Activated T-helper 1 cell treated with anti-CD3 and anti-CD28 coated beads, Interleukin-12 subunit alpha, Interleukin-12 subunit beta, Interleukin-2, Interleukin-4 antibody, amounts not matched to agents 30 ng/mL and 10 ng/mL and 1 ng/mL, durations not matched to agents 14 hours and 24 hours and 36 hours (primary cell): ENCODE measurements around the gene WDR35. TPM values are rescaled to one million over a fixed set of nuclear protein-coding genes. Genes with fewer than 3 reads are reported as not detected.

Experiments
- DNase-seq: peaks from one replicate; pipeline ENCODE4 v3.0.0; 2021; ENCODE audit warnings: low spot score
- H3K27ac Mint-ChIP-seq: one replicate; pipeline ENCODE4 v1.8.0; 2021; ENCODE audit warnings: mild to moderate bottlenecking, mixed read lengths
- H3K27me3 Mint-ChIP-seq: one replicate; pipeline ENCODE4 v1.8.0; 2022; ENCODE audit warnings: mild to moderate bottlenecking, moderate library complexity, mixed read lengths; ENCODE audit not compliant: insufficient read depth
- H3K36me3 Mint-ChIP-seq: one replicate; pipeline ENCODE4 v1.8.0; 2021; ENCODE audit warnings: low read depth, mixed read lengths
- H3K4me1 Mint-ChIP-seq: one replicate; pipeline ENCODE4 v1.8.0; 2021; ENCODE audit warnings: low read depth, mixed read lengths
- H3K4me3 Mint-ChIP-seq: one replicate; pipeline ENCODE4 v1.8.0; 2021; ENCODE audit warnings: mild to moderate bottlenecking, moderate library complexity, mixed read lengths
- H3K9me3 Mint-ChIP-seq: one replicate; pipeline ENCODE4 v1.8.0; 2021; ENCODE audit warnings: mixed read lengths
- intact Hi-C: fragments of 100-400 bp; cut with micrococcal nuclease; formaldehyde crosslinking; loops from one replicate; pipeline ENCODE4 v1.15.1; 2024
- total RNA-seq: library from RNA; stranded (reverse); gene quantifications from 2 replicates; pipeline ENCODE4 v1.2.3, GENCODE V29; 2022

WDR35 gene
- total RNA-seq, 1 donor from 2014 or later = 7.8 TPM

- no peak for DNase-seq
- intact Hi-C loops = no loop called here
- peaks cover 13% of the 10 kb centered on the region for H3K27me3 Mint-ChIP-seq
- no peak overlapping the region for H3K27ac Mint-ChIP-seq
- no peak overlapping the region for H3K4me3 Mint-ChIP-seq
- H3K4me1 Mint-ChIP-seq = no peaks in the 10 kb centered on the region
- H3K36me3 Mint-ChIP-seq = peaks cover 6% of the 10 kb centered on the region
- H3K9me3 Mint-ChIP-seq = peaks cover 25% of the 10 kb centered on the region
Measured at GRCh38 chr2:20019747-20020146, 29.8 kb upstream of the WDR35 start.

- Mint-ChIP-seq H3K4me3 (no peak overlapping the region), H3K9me3 (peaks cover 25% of the 10 kb centered on the region), H3K4me1 (no peaks in the 10 kb centered on the region), H3K36me3 (peaks cover 6% of the 10 kb centered on the region), H3K27ac (no peak overlapping the region), H3K27me3 (peaks cover 23% of the 10 kb centered on the region)
- DNase-seq = no peak
- intact Hi-C loops = no loop called here
Measured at GRCh38 chr2:20018601-20019152, 28.8 kb upstream of the WDR35 start.

- intact Hi-C loops = no loop called here
- Mint-ChIP-seq H3K9me3 (peaks cover 12% of the 10 kb centered on the region), H3K4me1 (no peaks in the 10 kb centered on the region), H3K27ac (no peak overlapping the region), H3K4me3 (no peak overlapping the region), H3K27me3 (peaks cover 39% of the 10 kb centered on the region), H3K36me3 (no peaks in the 10 kb centered on the region)
- DNase-seq = no peak
Measured at GRCh38 chr2:20016346-20016745, 26.4 kb upstream of the WDR35 start.

- Mint-ChIP-seq H3K36me3 (no peaks in the 10 kb centered on the region), H3K4me3 (no peak overlapping the region), H3K27me3 (peaks cover 47% of the 10 kb centered on the region), H3K9me3 (peaks cover 9% of the 10 kb centered on the region), H3K4me1 (no peaks in the 10 kb centered on the region), H3K27ac (no peak overlapping the region)
- DNase-seq = no peak
- intact Hi-C loops = loop anchor here (1.0 to 2.0 kb wide), 4 partner anchors 25 to 83 kb away; partner anchors contain the start of genes LAPTM4A and WDR35
Measured at GRCh38 chr2:20015482-20016083, 25.7 kb upstream of the WDR35 start.

- no peak overlapping the region for H3K27ac Mint-ChIP-seq
- H3K4me1 Mint-ChIP-seq = no peaks in the 10 kb centered on the region
- H3K4me3 Mint-ChIP-seq = peak overlapping the region; percentile 52
- H3K36me3 Mint-ChIP-seq = no peaks in the 10 kb centered on the region
- intact Hi-C loops = no loop called here
- peaks cover 63% of the 10 kb centered on the region for H3K27me3 Mint-ChIP-seq
- no peak for DNase-seq
- no peaks in the 10 kb centered on the region for H3K9me3 Mint-ChIP-seq
Measured at GRCh38 chr2:20013126-20013849, 23.4 kb upstream of the WDR35 start.

- no peak for DNase-seq
- intact Hi-C loops = no loop called here
- Mint-ChIP-seq H3K9me3 (no peaks in the 10 kb centered on the region), H3K4me1 (no peaks in the 10 kb centered on the region), H3K27me3 (peaks cover 65% of the 10 kb centered on the region), H3K4me3 (peak within 1 kb of the TSS; percentile 74), H3K27ac (no peak within 1 kb of the TSS), H3K36me3 (no peaks in the 10 kb centered on the region)
Measured at GRCh38 chr2:20012282-20013125, 22.6 kb upstream of the WDR35 start, which contains the start of gene MATN3. Gene MATN3, minus strand, starts transcription at chr2:20012668. Its CDS starts 37 bp downstream, at chr2:20012631.

- peak overlapping the region; percentile 74 for H3K4me3 Mint-ChIP-seq
- H3K27me3 Mint-ChIP-seq = peaks cover 68% of the 10 kb centered on the region
- H3K36me3 Mint-ChIP-seq = no peaks in the 10 kb centered on the region
- no peak overlapping the region for H3K27ac Mint-ChIP-seq
- H3K9me3 Mint-ChIP-seq = no peaks in the 10 kb centered on the region
- intact Hi-C loops = no loop called here
- no peak for DNase-seq
- no peaks in the 10 kb centered on the region for H3K4me1 Mint-ChIP-seq
Measured at GRCh38 chr2:20012032-20012281, 22.1 kb upstream of the WDR35 start.

- Mint-ChIP-seq H3K4me1 (no peaks in the 10 kb centered on the region), H3K9me3 (no peaks in the 10 kb centered on the region), H3K27ac (no peak overlapping the region), H3K36me3 (no peaks in the 10 kb centered on the region), H3K4me3 (peak overlapping the region; percentile 74), H3K27me3 (peaks cover 66% of the 10 kb centered on the region)
- DNase-seq = no peak
- intact Hi-C loops = no loop called here
Measured at GRCh38 chr2:20011276-20012031, 21.5 kb upstream of the WDR35 start.

- no peak overlapping the region for H3K4me3 Mint-ChIP-seq
- no peaks in the 10 kb centered on the region for H3K9me3 Mint-ChIP-seq
- H3K36me3 Mint-ChIP-seq = no peaks in the 10 kb centered on the region
- no peak overlapping the region for H3K27ac Mint-ChIP-seq
- H3K27me3 Mint-ChIP-seq = peaks cover 52% of the 10 kb centered on the region
- H3K4me1 Mint-ChIP-seq = no peaks in the 10 kb centered on the region
- no peak for DNase-seq
- intact Hi-C loops = no loop called here
Measured at GRCh38 chr2:20008703-20009102, 18.8 kb upstream of the WDR35 start.

GRCh38 chr2:20005891-20006470 is 16.1 kb upstream of the WDR35 start:
- Mint-ChIP-seq H3K4me3 (no peak overlapping the region), H3K36me3 (no peaks in the 10 kb centered on the region), H3K27me3 (peaks cover 39% of the 10 kb centered on the region), H3K27ac (no peak overlapping the region), H3K9me3 (no peaks in the 10 kb centered on the region), H3K4me1 (no peaks in the 10 kb centered on the region)
- intact Hi-C loops = no loop called here
- DNase-seq = no peak

- peaks cover 31% of the 10 kb centered on the region for H3K27me3 Mint-ChIP-seq
Measured at GRCh38 chr2:20005067-20005627, 15.2 kb upstream of the WDR35 start.

GRCh38 chr2:20001361-20001863 is 11.5 kb upstream of the WDR35 start:
- intact Hi-C loops = no loop called here
- Mint-ChIP-seq H3K4me3 (no peak overlapping the region), H3K4me1 (no peaks in the 10 kb centered on the region), H3K27me3 (peaks cover 26% of the 10 kb centered on the region), H3K27ac (no peak overlapping the region), H3K9me3 (no peaks in the 10 kb centered on the region), H3K36me3 (no peaks in the 10 kb centered on the region)
- DNase-seq = no peak

More at GRCh38 chr2:20005067-20005627, 15.2 kb upstream of the WDR35 start:
- no peaks in the 10 kb centered on the region for H3K36me3 Mint-ChIP-seq
- intact Hi-C loops = no loop called here
- H3K27ac Mint-ChIP-seq = no peak overlapping the region
- DNase-seq = no peak
- H3K4me1 Mint-ChIP-seq = no peaks in the 10 kb centered on the region
- H3K4me3 Mint-ChIP-seq = no peak overlapping the region
- no peaks in the 10 kb centered on the region for H3K9me3 Mint-ChIP-seq
